Measurements from ENCODE around the gene G6PC1.
"Not testable (repeated sequence)": the region's sequence is repeated elsewhere in the genome, so short reads cannot be mapped to it uniquely, and the experiment has no call there.

Gene G6PC1

DNA sequence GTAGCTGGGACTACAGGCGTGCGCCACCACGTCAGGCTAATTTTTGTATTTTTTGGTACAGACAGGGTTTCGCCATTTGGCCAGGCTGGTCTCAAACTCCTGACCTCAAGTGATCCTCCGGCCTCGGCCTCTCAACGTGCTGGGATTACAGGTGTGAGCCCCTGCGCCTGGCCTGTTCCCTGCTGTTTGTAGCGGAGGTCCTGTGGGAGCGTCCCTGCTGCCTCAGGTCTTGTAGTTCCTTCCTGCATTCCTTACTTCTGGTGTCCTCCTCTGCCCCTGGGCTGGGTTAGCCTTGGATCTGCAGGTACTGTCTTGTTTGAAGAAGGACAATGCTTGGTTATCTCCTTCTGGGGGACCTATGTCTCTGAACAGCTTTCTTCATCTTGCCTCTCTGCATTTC is 23.6 kb upstream of the G6PC1 start:
- TF ChIP-seq, protein P1, sequence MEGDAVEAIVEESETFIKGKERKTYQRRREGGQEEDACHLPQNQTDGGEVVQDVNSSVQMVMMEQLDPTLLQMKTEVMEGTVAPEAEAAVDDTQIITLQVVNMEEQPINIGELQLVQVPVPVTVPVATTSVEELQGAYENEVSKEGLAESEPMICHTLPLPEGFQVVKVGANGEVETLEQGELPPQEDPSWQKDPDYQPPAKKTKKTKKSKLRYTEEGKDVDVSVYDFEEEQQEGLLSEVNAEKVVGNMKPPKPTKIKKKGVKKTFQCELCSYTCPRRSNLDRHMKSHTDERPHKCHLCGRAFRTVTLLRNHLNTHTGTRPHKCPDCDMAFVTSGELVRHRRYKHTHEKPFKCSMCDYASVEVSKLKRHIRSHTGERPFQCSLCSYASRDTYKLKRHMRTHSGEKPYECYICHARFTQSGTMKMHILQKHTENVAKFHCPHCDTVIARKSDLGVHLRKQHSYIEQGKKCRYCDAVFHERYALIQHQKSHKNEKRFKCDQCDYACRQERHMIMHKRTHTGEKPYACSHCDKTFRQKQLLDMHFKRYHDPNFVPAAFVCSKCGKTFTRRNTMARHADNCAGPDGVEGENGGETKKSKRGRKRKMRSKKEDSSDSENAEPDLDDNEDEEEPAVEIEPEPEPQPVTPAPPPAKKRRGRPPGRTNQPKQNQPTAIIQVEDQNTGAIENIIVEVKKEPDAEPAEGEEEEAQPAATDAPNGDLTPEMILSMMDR (IDR thresholded peaks at IDR 0.05; ENCODE audit: low read depth, low read length, missing control alignments) = no peak
- no peak for DNase-seq (ENCODE audit: low read depth)
- no peak overlapping the region for H3K4me3 ChIP-seq (ENCODE audit: low read depth, low read length)

- TF ChIP-seq, protein P1 (IDR thresholded peaks at IDR 0.05; ENCODE audit: low read depth, low read length, missing control alignments) = no peak
- no peak for DNase-seq (ENCODE audit: low read depth)
- no peak overlapping the region for H3K4me3 ChIP-seq (ENCODE audit: low read depth, low read length)
These were observed 22.3 kb upstream of the G6PC1 start for GRCh38 chr17:42878123-42878880.

GRCh38 chr17:42878924-42879595 is 21.5 kb upstream of the G6PC1 start:
- no peak for DNase-seq (ENCODE audit: low read depth)
- H3K4me3 ChIP-seq (ENCODE audit: low read depth, low read length) = no peak overlapping the region
- TF ChIP-seq, protein P1 (IDR thresholded peaks at IDR 0.05; ENCODE audit: low read depth, low read length, missing control alignments) = no peak

DNA sequence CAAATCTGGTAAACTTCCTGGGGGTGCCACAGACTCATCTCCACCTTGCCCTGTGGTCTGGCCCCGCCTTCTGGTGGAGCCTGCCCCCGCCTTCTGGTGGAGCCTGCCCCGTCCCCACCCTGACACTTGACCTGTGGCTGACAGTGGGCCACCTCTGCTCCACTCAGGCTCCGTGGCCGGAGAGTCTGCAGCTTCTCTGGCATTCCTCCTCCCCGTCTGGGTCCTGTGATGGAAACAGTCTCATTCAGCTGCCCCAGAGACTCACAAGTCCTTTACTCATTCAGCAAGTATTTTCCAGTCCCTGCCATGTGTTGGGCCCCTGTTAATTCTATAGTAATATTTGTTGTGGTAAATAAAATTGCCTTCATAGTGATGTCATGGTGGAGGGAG is 21.0 kb upstream of the G6PC1 start:
- TF ChIP-seq, protein P1 (IDR thresholded peaks at IDR 0.05; ENCODE audit: low read depth, low read length, missing control alignments) = no peak
- DNase-seq (ENCODE audit: low read depth) = no peak
- H3K4me3 ChIP-seq (ENCODE audit: low read depth, low read length) = no peak overlapping the region

GRCh38 chr17:42880776-42881310 is 19.8 kb upstream of the G6PC1 start:
- TF ChIP-seq, protein P1 (IDR thresholded peaks at IDR 0.05; ENCODE audit: low read depth, low read length, missing control alignments) = no peak
- H3K4me3 ChIP-seq (ENCODE audit: low read depth, low read length) = no peak overlapping the region
- DNase-seq (ENCODE audit: low read depth) = no peak

GRCh38 chr17:42881706-42882105 is 18.9 kb upstream of the G6PC1 start:
- H3K4me3 ChIP-seq (ENCODE audit: low read depth, low read length); DNase-seq (ENCODE audit: low read depth): not testable (repeated sequence)

DNA sequence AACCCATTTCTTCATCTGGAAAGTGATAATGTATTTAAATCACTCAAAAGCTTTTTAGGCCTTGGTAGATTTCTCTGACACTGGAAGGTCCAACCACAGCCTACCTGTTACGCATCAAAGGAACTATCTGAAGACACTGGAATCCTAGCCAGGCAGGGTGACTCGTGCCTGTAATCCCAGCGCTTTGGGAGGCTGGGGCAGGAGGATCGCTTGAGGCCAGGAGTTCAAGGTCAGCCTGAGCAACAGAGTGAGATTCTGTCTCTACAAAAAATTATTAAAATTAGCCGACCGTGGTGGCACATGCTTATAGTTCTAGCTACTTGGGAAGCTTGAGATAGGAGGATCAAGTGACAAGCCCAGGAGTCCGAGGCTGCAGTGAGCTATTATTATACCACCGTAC is 18.4 kb upstream of the G6PC1 start:
- DNase-seq (ENCODE audit: low read depth) = no peak
- TF ChIP-seq, protein P1 (IDR thresholded peaks at IDR 0.05; ENCODE audit: low read depth, low read length, missing control alignments) = no peak
- no peak overlapping the region for H3K4me3 ChIP-seq (ENCODE audit: low read depth, low read length)

All from GM12864 (cell line).